Parathyroid adenoma (tissue), 2 donors: ENCODE results near the gene HORMAD1.

ENCODE experiments used
- H2AFZ ChIP-seq: fragments of 300-600 bp; sonication (generic); one replicate; pipeline ENCODE4 v1.7.0; 2017; ENCODE audit warnings: antibody characterized with exemption, mild to moderate bottlenecking
- H3K27ac ChIP-seq: fragments of 300-600 bp; sonication (generic); one replicate; pipeline ENCODE4 v1.7.0; 2017
- H3K27me3 ChIP-seq: fragments of 300-600 bp; sonication (generic); one replicate; pipeline ENCODE4 v1.7.0; 2017; ENCODE audit warnings: low read length; ENCODE audit not compliant: control insufficient read depth, insufficient read depth
- H3K36me3 ChIP-seq: fragments of 300-600 bp; sonication (generic); one replicate; pipeline ENCODE4 v1.7.0; 2017; ENCODE audit warnings: low read length; ENCODE audit not compliant: control insufficient read depth, insufficient read depth
- H3K4me1 ChIP-seq: fragments of 300-600 bp; sonication (generic); one replicate; pipeline ENCODE4 v1.7.0; 2017; ENCODE audit warnings: control low read depth
- H3K4me2 ChIP-seq: fragments of 300-600 bp; sonication (generic); one replicate; pipeline ENCODE4 v1.7.0; 2017; ENCODE audit warnings: low read length
- H3K4me3 ChIP-seq: fragments of 300-600 bp; sonication (generic); one replicate; pipeline ENCODE4 v1.7.0; 2017; ENCODE audit warnings: low read depth, low read length
- H3K79me2 ChIP-seq: fragments of 300-600 bp; sonication (generic); one replicate; pipeline ENCODE4 v1.7.0; 2017; ENCODE audit warnings: control low read depth
- H3K9ac ChIP-seq: fragments of 300-600 bp; sonication (generic); one replicate; pipeline ENCODE4 v1.7.0; 2017; ENCODE audit warnings: mild to moderate bottlenecking
- H3K9me3 ChIP-seq: fragments of 300-600 bp; sonication (generic); one replicate; pipeline ENCODE4 v1.7.0; 2017; ENCODE audit warnings: low read length; ENCODE audit not compliant: control insufficient read depth
- TF ChIP-seq, protein P1 (sequence below): fragments of 300-600 bp; sonication (generic); IDR thresholded peaks from one replicate; pipeline ENCODE4 v1.7.0; 2017; ENCODE audit warnings: antibody characterized with exemption, mild to moderate bottlenecking
- donor health status: primary hyperparathyroidism.

Gene HORMAD1

GRCh38 chr1:150763018-150763417 lies 42.3 kb upstream of the HORMAD1 start:
- no peaks in the 10 kb centered on the region for H3K79me2 ChIP-seq
- no peaks in the 10 kb centered on the region for H3K9me3 ChIP-seq
- H3K27me3 ChIP-seq, result no peaks in the 10 kb centered on the region
- no peak overlapping the region for H3K4me2 ChIP-seq
- no peaks in the 10 kb centered on the region for H3K36me3 ChIP-seq
- H3K9ac ChIP-seq, result no peak overlapping the region
- no peaks in the 10 kb centered on the region for H3K4me1 ChIP-seq
- no peak overlapping the region for H3K27ac ChIP-seq
- TF ChIP-seq, protein P1, sequence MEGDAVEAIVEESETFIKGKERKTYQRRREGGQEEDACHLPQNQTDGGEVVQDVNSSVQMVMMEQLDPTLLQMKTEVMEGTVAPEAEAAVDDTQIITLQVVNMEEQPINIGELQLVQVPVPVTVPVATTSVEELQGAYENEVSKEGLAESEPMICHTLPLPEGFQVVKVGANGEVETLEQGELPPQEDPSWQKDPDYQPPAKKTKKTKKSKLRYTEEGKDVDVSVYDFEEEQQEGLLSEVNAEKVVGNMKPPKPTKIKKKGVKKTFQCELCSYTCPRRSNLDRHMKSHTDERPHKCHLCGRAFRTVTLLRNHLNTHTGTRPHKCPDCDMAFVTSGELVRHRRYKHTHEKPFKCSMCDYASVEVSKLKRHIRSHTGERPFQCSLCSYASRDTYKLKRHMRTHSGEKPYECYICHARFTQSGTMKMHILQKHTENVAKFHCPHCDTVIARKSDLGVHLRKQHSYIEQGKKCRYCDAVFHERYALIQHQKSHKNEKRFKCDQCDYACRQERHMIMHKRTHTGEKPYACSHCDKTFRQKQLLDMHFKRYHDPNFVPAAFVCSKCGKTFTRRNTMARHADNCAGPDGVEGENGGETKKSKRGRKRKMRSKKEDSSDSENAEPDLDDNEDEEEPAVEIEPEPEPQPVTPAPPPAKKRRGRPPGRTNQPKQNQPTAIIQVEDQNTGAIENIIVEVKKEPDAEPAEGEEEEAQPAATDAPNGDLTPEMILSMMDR, result no peak
- no peak overlapping the region for H3K4me3 ChIP-seq
- no peak overlapping the region for H2AFZ ChIP-seq

DNA sequence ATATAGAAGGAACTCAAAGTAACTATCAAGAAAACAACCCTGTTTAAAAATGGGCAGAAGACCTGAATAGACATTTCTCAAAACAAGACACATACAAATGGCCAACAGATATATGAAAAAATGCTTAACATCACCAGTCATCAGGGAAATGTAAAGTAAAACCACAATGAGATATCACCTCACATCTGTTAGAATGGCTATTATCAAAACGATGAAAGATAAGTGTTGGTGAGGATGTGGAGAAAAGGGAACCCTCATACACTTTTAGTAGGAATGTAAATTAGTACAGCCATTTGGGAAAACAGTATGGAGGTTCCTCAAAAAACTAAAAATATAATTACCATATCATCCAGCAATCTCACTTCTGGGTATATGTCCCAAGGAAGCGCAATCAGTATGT lies 41.9 kb upstream of the HORMAD1 start:
- Histone ChIP-seq H3K36me3 (no peaks in the 10 kb centered on the region), H3K9ac (no peak overlapping the region), H3K4me2 (no peak overlapping the region), H2AFZ (no peak overlapping the region), H3K9me3 (no peaks in the 10 kb centered on the region), H3K79me2 (no peaks in the 10 kb centered on the region), H3K4me1 (no peaks in the 10 kb centered on the region), H3K4me3 (no peak overlapping the region), H3K27ac (no peak overlapping the region), H3K27me3 (no peaks in the 10 kb centered on the region)
- TF ChIP-seq, protein P1, result no peak

- TF ChIP-seq, protein P1, result no peak
- H3K27ac ChIP-seq, result no peak overlapping the region
- H3K9me3 ChIP-seq, result no peaks in the 10 kb centered on the region
- no peak overlapping the region for H3K9ac ChIP-seq
- H3K4me2 ChIP-seq, result no peak overlapping the region
- no peaks in the 10 kb centered on the region for H3K4me1 ChIP-seq
- no peaks in the 10 kb centered on the region for H3K79me2 ChIP-seq
- no peaks in the 10 kb centered on the region for H3K27me3 ChIP-seq
- H2AFZ ChIP-seq, result no peak overlapping the region
- no peak overlapping the region for H3K4me3 ChIP-seq
- H3K36me3 ChIP-seq, result no peaks in the 10 kb centered on the region
Observed at GRCh38 chr1:150761801-150762200, 41.1 kb upstream of the HORMAD1 start.

DNA sequence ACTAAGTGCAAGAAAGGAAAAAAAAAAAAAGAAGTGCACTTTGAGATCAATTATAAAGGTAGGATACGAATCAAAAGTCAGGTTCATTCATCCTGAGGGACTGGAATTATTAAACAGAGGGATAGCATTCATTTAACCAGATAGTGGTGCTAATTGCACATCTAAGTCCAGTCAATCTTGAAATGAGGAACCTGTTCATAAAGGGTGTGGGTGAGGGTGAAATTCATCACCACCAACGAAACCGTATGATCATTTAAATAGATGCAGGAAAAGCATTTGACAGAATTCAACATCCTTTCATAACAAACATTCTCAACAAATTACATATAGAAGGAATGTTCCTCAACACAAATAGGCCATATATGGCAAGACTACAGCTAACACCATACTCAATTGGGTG lies 39.3 kb upstream of the HORMAD1 start:
- H2AFZ ChIP-seq, result no peak overlapping the region
- H3K27me3 ChIP-seq, result no peaks in the 10 kb centered on the region
- H3K9me3 ChIP-seq, result no peaks in the 10 kb centered on the region
- no peaks in the 10 kb centered on the region for H3K79me2 ChIP-seq
- H3K4me1 ChIP-seq, result no peaks in the 10 kb centered on the region
- no peak overlapping the region for H3K27ac ChIP-seq
- no peaks in the 10 kb centered on the region for H3K36me3 ChIP-seq
- no peak overlapping the region for H3K4me3 ChIP-seq
- no peak overlapping the region for H3K9ac ChIP-seq
- H3K4me2 ChIP-seq, result no peak overlapping the region
- TF ChIP-seq, protein P1, result no peak

GRCh38 chr1:150753416-150753815 lies 32.7 kb upstream of the HORMAD1 start:
- TF ChIP-seq, protein P1, result no peak
- Histone ChIP-seq H3K9ac (no peak overlapping the region), H3K4me2 (no peak overlapping the region), H3K4me1 (no peaks in the 10 kb centered on the region), H3K27me3 (no peaks in the 10 kb centered on the region), H3K9me3 (no peaks in the 10 kb centered on the region), H3K4me3 (no peak overlapping the region), H3K79me2 (no peaks in the 10 kb centered on the region), H3K27ac (no peak overlapping the region), H3K36me3 (no peaks in the 10 kb centered on the region), H2AFZ (no peak overlapping the region)
